Measurements from ENCODE around the gene CAMK2A.
A peak's percentile ranks its signal among the peaks of the same experiment; 100 is the strongest.

The CAMK2A gene

GRCh38 chr5:150256410-150257064 lies 33.0 kb downstream of the CAMK2A start:
- DNase-seq (ENCODE audit: low read depth), result no peak
- H3K4me3 ChIP-seq (ENCODE audit: low read depth, low read length), result no peak overlapping the region
- TF ChIP-seq CTCF (conservative IDR thresholded peaks at IDR 0.05; ENCODE audit: low read depth, low read length), result peak; percentile 12

- no peak for TF ChIP-seq CTCF (conservative IDR thresholded peaks at IDR 0.05; ENCODE audit: low read depth, low read length)
- no peak overlapping the region for H3K4me3 ChIP-seq (ENCODE audit: low read depth, low read length)
- DNase-seq (ENCODE audit: low read depth), result peak; percentile 55
Observed at GRCh38 chr5:150255659-150256409, 33.7 kb downstream of the CAMK2A start.

DNA sequence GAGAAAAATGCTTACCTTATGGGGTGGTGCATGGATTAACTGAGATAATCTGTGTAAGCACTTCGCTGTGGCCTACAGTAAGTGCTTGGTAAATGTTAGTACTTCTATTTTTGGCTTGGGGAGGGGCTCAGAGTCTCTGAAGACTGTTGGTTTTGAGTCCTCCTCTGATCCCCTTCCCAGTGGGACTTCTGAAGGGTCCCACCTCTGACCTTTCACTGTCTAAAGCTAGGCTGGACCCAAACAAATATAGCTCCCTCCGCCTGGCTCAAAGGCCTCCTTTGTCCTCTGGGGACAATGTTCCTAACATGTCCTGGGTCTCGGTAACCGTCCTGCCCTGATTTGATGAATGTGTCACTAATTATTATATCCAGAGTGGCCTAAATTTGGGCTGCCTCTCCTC lies 34.8 kb downstream of the CAMK2A start:
- H3K4me3 ChIP-seq (ENCODE audit: low read depth, low read length), result no peak overlapping the region
- no peak for TF ChIP-seq CTCF (conservative IDR thresholded peaks at IDR 0.05; ENCODE audit: low read depth, low read length)
- DNase-seq (ENCODE audit: low read depth), result no peak

GRCh38 chr5:150254363-150254762 lies 35.2 kb downstream of the CAMK2A start:
- DNase-seq (ENCODE audit: low read depth), result no peak
- no peak overlapping the region for H3K4me3 ChIP-seq (ENCODE audit: low read depth, low read length)
- TF ChIP-seq CTCF (conservative IDR thresholded peaks at IDR 0.05; ENCODE audit: low read depth, low read length), result no peak

DNA sequence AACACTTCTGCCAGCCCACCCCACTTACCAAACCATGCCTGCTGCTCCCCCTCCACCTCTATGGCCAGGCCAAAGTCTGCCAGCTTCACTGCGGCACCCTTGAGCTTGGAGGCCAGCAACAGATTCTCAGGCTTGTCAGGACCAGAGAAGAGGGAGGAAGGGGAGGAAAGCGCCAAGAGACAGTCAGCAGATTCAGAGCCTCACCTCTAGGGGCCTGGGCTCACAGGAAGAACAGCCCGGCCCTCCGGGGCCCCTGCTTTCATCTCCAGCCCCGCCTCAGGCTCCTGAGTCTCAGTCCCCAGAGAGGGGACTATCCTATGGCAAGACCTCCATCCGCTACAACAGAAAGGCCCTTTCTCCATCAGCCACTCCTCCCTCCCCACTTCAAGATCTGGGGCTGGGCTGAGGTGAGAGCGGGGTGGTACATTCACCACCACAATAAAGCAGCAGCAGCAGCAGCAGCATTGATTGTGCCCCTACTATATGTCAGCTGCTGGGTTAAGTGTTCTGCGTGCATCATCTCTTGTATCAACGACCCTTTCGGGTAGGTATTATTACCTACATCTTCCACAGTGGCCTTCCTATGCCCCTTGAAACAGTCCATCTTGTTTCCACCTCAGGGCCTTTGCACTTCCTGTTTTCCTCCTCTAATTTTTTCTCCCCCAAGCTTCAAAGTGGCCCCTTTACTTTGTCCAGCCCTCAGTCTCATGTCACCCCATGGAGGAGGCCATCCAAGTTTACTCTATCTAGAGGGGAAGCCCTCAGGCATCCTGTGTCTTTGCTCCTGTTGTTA lies 36.0 kb downstream of the CAMK2A start:
- no peak overlapping the region for H3K4me3 ChIP-seq (ENCODE audit: low read depth, low read length)
- no peak for TF ChIP-seq CTCF (conservative IDR thresholded peaks at IDR 0.05; ENCODE audit: low read depth, low read length)
- no peak for DNase-seq (ENCODE audit: low read depth)

DNA sequence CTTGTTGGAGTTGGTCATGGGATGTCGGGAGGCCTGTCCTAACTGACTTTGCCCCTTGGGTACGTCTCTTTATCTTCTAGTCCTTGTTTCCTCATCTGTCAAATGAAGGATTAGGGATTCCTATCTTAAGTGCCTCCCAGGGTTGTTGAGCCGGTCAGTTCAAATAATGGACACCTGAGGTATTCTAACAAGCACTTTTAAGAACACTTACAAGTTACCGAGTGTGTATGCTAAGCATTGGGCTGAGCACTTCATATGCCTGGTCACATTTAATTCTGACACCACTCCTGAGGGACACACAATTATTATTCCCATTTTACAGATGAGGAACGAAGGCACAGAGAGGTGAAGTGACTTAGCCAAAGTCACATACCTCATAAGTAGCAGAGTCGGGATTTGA lies 37.1 kb downstream of the CAMK2A start:
- DNase-seq (ENCODE audit: low read depth), result no peak
- no peak overlapping the region for H3K4me3 ChIP-seq (ENCODE audit: low read depth, low read length)
- no peak for TF ChIP-seq CTCF (conservative IDR thresholded peaks at IDR 0.05; ENCODE audit: low read depth, low read length)

Data from choroid plexus epithelial cell (primary cell).